SK-N-SH treated with all-trans-retinoic acid at 6 μM for 48 hours (cell line): Measurements from ENCODE around the gene CIT.

Experiments
- CSDC2 ChIP-seq: fragments of 250-450 bp; sonication (Bioruptor Pico); IDR thresholded peaks from 2 replicates; pipeline ENCODE4 v1.5.0; 2020; ENCODE audit warnings: mild to moderate bottlenecking, moderate library complexity
- OSR1 ChIP-seq: fragments of 250-450 bp; sonication (Bioruptor Pico); IDR thresholded peaks from 2 replicates; pipeline ENCODE4 v1.8.0; 2022; ENCODE audit warnings: moderate library complexity, mild to moderate bottlenecking, inconsistent platforms
- PPARA ChIP-seq: fragments of 250-450 bp; sonication (Bioruptor Pico); IDR thresholded peaks from 2 replicates; pipeline ENCODE4 v1.5.0; 2020; ENCODE audit warnings: mild to moderate bottlenecking, borderline replicate concordance
- RARB ChIP-seq: fragments of 250-450 bp; sonication (Bioruptor Pico); IDR thresholded peaks from 2 replicates; pipeline ENCODE4 v1.8.0; 2021; ENCODE audit warnings: mild to moderate bottlenecking, moderate library complexity
- TCF4 ChIP-seq: fragments of 250-450 bp; sonication (Bioruptor Pico); IDR thresholded peaks from 2 replicates; pipeline ENCODE4 v1.8.0; 2021; ENCODE audit warnings: mild to moderate bottlenecking, moderate library complexity, borderline replicate concordance
- ZFP3 ChIP-seq: fragments of 250-450 bp; sonication (Bioruptor Pico); IDR thresholded peaks from 2 replicates; pipeline ENCODE4 v1.5.0; 2020; ENCODE audit warnings: mild to moderate bottlenecking, moderate library complexity
- ZFP30 ChIP-seq: fragments of 450-650 bp; formaldehyde crosslinking; IDR thresholded peaks from 2 replicates; pipeline ENCODE4 v1.5.0; 2022; ENCODE audit warnings: mild to moderate bottlenecking, moderate library complexity
- TF ChIP-seq, protein P1 (sequence below): fragments of 250-450 bp; sonication (Bioruptor Pico); IDR thresholded peaks from 2 replicates; pipeline ENCODE4 v1.5.1; 2020; ENCODE audit warnings: low read depth, mild to moderate bottlenecking, moderate library complexity
- TF ChIP-seq, protein P2 (sequence below): fragments of 250-450 bp; sonication (Bioruptor Pico); IDR thresholded peaks from 2 replicates; pipeline ENCODE4 v1.8.0; 2021; ENCODE audit warnings: low read depth, mild to moderate bottlenecking, moderate library complexity, borderline replicate concordance
- TF ChIP-seq, protein P3 (sequence below): fragments of 250-450 bp; sonication (Bioruptor Pico); IDR thresholded peaks from 2 replicates; pipeline ENCODE4 v1.8.0; 2020; ENCODE audit warnings: mild to moderate bottlenecking, moderate library complexity, borderline replicate concordance

DNA sequence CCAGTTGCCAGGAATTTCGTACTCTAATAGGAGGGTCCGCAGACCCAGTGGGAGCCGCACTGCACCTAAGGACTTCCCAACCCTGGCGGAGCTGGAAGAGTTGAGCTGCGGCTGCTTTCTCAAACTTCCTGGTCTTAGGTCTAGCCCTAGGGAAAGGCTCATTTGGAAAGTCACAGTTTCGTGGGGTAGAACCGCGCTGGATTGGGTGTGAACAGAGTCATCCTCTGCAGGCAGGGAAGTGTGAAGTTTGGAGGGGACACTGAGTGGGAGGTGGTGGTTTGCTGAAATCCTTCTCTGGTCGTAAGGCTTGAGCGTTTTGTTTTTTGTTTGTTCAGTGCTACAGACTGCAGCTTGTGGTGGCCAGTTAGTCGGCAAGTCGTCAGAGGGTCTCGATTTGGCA lies 190.3 kb downstream of the CIT start:
- no peak for TF ChIP-seq ZFP30
- TF ChIP-seq CSDC2 = no peak
- no peak for TF ChIP-seq OSR1 (CRISPR knock-in tag)
- no peak for TF ChIP-seq ZFP3 (CRISPR knock-in tag)
- TF ChIP-seq PPARA (CRISPR knock-in tag) = no peak
- TF ChIP-seq, protein P1, sequence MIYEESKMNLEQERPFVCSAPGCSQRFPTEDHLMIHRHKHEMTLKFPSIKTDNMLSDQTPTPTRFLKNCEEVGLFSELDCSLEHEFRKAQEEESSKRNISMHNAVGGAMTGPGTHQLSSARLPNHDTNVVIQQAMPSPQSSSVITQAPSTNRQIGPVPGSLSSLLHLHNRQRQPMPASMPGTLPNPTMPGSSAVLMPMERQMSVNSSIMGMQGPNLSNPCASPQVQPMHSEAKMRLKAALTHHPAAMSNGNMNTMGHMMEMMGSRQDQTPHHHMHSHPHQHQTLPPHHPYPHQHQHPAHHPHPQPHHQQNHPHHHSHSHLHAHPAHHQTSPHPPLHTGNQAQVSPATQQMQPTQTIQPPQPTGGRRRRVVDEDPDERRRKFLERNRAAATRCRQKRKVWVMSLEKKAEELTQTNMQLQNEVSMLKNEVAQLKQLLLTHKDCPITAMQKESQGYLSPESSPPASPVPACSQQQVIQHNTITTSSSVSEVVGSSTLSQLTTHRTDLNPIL (CRISPR knock-in tag) = no peak
- TF ChIP-seq RARB (CRISPR knock-in tag) = no peak
- no peak for TF ChIP-seq TCF4
- TF ChIP-seq, protein P2, sequence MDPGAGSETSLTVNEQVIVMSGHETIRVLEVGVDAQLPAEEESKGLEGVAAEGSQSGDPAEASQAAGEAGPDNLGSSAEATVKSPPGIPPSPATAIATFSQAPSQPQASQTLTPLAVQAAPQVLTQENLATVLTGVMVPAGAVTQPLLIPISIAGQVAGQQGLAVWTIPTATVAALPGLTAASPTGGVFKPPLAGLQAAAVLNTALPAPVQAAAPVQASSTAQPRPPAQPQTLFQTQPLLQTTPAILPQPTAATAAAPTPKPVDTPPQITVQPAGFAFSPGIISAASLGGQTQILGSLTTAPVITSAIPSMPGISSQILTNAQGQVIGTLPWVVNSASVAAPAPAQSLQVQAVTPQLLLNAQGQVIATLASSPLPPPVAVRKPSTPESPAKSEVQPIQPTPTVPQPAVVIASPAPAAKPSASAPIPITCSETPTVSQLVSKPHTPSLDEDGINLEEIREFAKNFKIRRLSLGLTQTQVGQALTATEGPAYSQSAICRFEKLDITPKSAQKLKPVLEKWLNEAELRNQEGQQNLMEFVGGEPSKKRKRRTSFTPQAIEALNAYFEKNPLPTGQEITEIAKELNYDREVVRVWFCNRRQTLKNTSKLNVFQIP (CRISPR knock-in tag) = no peak
- TF ChIP-seq, protein P3, sequence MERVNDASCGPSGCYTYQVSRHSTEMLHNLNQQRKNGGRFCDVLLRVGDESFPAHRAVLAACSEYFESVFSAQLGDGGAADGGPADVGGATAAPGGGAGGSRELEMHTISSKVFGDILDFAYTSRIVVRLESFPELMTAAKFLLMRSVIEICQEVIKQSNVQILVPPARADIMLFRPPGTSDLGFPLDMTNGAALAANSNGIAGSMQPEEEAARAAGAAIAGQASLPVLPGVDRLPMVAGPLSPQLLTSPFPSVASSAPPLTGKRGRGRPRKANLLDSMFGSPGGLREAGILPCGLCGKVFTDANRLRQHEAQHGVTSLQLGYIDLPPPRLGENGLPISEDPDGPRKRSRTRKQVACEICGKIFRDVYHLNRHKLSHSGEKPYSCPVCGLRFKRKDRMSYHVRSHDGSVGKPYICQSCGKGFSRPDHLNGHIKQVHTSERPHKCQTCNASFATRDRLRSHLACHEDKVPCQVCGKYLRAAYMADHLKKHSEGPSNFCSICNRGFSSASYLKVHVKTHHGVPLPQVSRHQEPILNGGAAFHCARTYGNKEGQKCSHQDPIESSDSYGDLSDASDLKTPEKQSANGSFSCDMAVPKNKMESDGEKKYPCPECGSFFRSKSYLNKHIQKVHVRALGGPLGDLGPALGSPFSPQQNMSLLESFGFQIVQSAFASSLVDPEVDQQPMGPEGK (CRISPR knock-in tag) = no peak
